Transverse colon (tissue), 4 donors: Measurements from ENCODE around the gene ZNF714. TPM values are rescaled to one million over a fixed set of nuclear protein-coding genes. Genes with fewer than 3 reads are reported as not detected.

Experiments
- DNase-seq: peaks from one replicate; pipeline ENCODE4 v3.0.0-alpha.2; 2019
- H3K27ac ChIP-seq, 4 donors: fragments of 200-600 bp; sonication (generic); 2 replicates each; pipeline ENCODE4 v1.5.1; 2016 to 2018; ENCODE audit warnings: inconsistent platforms in 4 of 4
- H3K27me3 ChIP-seq: fragments of 200-600 bp; sonication (generic); 2 replicates; pipeline ENCODE4 v1.5.1; 2017; ENCODE audit warnings: inconsistent platforms
- H3K36me3 ChIP-seq, 4 donors: fragments of 200-600 bp; sonication (generic); 2 replicates each; pipeline ENCODE4 v1.5.1; 2017 to 2019; ENCODE audit warnings: inconsistent platforms in 4 of 4
- H3K4me1 ChIP-seq, 4 donors: fragments of 200-600 bp; sonication (generic); 2 replicates each; pipeline ENCODE4 v1.5.1; 2017 to 2020; ENCODE audit warnings: inconsistent platforms in 4 of 4
- H3K4me3 ChIP-seq, 4 donors: fragments of 200-600 bp; sonication (generic); 1 replicate in 1 of 4; 2 replicates in 3 of 4; pipeline versions ENCODE4 v1.5.1 to v1.6.1; 2017 to 2019; ENCODE audit warnings: inconsistent platforms in 4 of 4
- H3K9me3 ChIP-seq, 2 donors: fragments of 200-600 bp; sonication (generic); 2 replicates each; pipeline ENCODE4 v1.5.1; 2017 to 2019; ENCODE audit warnings: inconsistent platforms in 2 of 2
- EP300 ChIP-seq: sonication (generic); formaldehyde crosslinking; IDR thresholded peaks from one replicate; pipeline ENCODE4 v1.6.1; 2017; ENCODE audit warnings: antibody characterized with exemption, low read depth
- POLR2A ChIP-seq: fragments of 450-650 bp; IDR thresholded peaks from one replicate; pipeline ENCODE4 v1.6.1; 2016; ENCODE audit warnings: antibody characterized with exemption, mild to moderate bottlenecking, moderate library complexity
- POLR2AphosphoS5 ChIP-seq, 3 donors: sonication (generic); formaldehyde crosslinking; IDR thresholded peaks; one replicate each; pipeline ENCODE4 v1.6.1; 2016; ENCODE audit warnings: antibody characterized with exemption in 3 of 3
- WGBS, 2 donors: methylation state at CpG; one replicate each; pipeline ENCODE4 v1.1.5; 2018; ENCODE audit warnings: low coverage in 1 of 2; 5-methylcytosine and 5-hydroxymethylcytosine counted together
- in situ Hi-C, 4 donors: fragments of 200-750 bp; cut with MboI; loops; one replicate each; pipeline versions ENCODE4 v1.15.0 to v1.15.1; 2017; ENCODE audit warnings: low sequenced_read_pairs in 3 of 4, low pct_ligation_motif_present in 1 of 4, low pct_unique_long_range_greater_than_20kb in 1 of 4
- intact Hi-C: fragments of 100-400 bp; cut with DNase I; formaldehyde crosslinking; loops from one replicate; pipeline ENCODE4 v1.15.1; 2023; ENCODE audit warnings: low total_unique reads
- total RNA-seq, 4 donors: library from RNA; depleted of rRNA; stranded (reverse); fragments of >200 nt; gene quantifications; one replicate each; pipeline ENCODE4 v1.1.0, GENCODE V29; 2016
- TF ChIP-seq, protein P1 (sequence below), 5 experiments: fragments of 200-600 bp in 3 of 5; fragments of 450-650 bp in 2 of 5; sonication (generic) in 3 of 5; IDR thresholded peaks; 1 replicate in 2 of 5; 2 replicates in 3 of 5; pipeline ENCODE4 v1.5.1; 2016 to 2017; ENCODE audit warnings: antibody characterized with exemption in 5 of 5, inconsistent platforms in 3 of 5, mild to moderate bottlenecking in 2 of 5, moderate library complexity in 1 of 5

ZNF714 gene
- total RNA-seq, 4 donors from 2014 or later: 4.1 to 19.5 (median 11.6) TPM

DNA sequence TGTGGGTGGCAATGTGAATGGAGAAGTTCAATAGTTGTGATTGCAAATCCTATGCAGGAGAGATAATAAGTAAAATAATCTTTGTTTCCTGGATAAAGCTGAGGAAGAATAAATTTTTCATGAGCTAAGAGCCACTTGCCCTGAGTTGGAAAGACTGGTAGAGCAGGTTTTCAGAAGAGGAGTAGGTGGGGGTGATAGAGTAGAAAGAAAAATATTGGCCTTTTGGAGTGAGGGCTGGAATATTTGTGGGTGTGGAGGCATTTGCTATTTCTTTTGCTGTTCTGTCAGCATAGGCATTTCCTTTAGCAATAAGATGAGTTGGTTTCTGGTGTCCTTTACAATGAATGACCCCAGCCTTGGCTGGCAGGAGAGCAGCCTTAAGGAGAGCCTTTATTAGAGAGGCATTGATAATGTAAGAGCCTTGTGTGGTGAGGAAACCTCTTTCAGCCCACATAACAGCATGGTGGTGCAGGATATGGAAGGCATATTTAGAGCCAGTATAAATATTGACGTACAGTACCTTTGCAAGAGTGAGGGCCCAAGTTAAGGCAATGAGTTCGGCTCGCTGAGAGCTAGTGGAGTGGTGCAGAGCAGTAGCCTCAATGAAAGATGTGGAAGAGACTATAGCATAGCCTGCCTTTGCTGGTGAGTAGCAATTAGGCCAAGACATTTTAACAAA lies 48.2 kb downstream of the ZNF714 start:
- H3K27ac ChIP-seq: no peak overlapping the region
- H3K36me3 ChIP-seq: no peaks in the 10 kb centered on the region
- WGBS, 2 donors: 57% methylated on average over 3 of the region's 3 CpGs; no CpG with 5 or more reads in 1 of the 2 donors
- TF ChIP-seq POLR2AphosphoS5 (IDR thresholded peaks at IDR 0.05) (no peak), POLR2A (no peak), EP300 (no peak)
- TF ChIP-seq, protein P1, sequence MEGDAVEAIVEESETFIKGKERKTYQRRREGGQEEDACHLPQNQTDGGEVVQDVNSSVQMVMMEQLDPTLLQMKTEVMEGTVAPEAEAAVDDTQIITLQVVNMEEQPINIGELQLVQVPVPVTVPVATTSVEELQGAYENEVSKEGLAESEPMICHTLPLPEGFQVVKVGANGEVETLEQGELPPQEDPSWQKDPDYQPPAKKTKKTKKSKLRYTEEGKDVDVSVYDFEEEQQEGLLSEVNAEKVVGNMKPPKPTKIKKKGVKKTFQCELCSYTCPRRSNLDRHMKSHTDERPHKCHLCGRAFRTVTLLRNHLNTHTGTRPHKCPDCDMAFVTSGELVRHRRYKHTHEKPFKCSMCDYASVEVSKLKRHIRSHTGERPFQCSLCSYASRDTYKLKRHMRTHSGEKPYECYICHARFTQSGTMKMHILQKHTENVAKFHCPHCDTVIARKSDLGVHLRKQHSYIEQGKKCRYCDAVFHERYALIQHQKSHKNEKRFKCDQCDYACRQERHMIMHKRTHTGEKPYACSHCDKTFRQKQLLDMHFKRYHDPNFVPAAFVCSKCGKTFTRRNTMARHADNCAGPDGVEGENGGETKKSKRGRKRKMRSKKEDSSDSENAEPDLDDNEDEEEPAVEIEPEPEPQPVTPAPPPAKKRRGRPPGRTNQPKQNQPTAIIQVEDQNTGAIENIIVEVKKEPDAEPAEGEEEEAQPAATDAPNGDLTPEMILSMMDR (IDR thresholded peaks at IDR 0.05): no peak
- in situ Hi-C loops: no loop called here
- no peaks in the 10 kb centered on the region for H3K27me3 ChIP-seq
- DNase-seq: no peak
- H3K9me3 ChIP-seq: no peaks in the 10 kb centered on the region
- H3K4me1 ChIP-seq: no peaks in the 10 kb centered on the region
- intact Hi-C loops: no loop called here
- H3K4me3 ChIP-seq: no peak overlapping the region

DNA sequence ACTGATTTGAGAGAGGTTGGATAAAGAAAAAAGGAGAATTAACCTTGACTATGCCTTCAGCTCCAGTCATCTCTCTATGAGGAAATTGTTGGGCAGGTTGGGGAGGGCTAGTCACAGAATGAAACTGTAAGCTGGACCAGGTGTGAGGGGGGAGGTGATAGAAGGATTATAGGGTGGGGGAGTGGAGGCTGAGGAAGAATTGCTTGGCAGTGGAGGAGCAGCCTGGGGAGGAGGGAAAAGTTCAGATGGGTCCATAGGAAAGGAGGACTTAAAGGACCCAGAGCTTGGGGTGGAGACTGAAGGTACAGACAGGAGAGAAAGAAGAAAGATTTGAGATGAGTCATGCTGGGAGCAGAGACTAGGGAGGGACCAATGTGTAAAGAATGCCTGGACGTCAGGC lies 51.6 kb downstream of the ZNF714 start:
- WGBS, 2 donors: 14 to 58% methylated on average over 1 of the region's 1 CpG
- in situ Hi-C loops (no loop called here), intact Hi-C loops (no loop called here)
- H3K27me3 ChIP-seq: no peaks in the 10 kb centered on the region
- no peak overlapping the region for H3K4me3 ChIP-seq
- no peak for DNase-seq
- H3K9me3 ChIP-seq: no peaks in the 10 kb centered on the region
- no peaks in the 10 kb centered on the region for H3K4me1 ChIP-seq
- no peak overlapping the region for H3K27ac ChIP-seq
- H3K36me3 ChIP-seq: no peaks in the 10 kb centered on the region
- TF ChIP-seq POLR2AphosphoS5 (IDR thresholded peaks at IDR 0.05) (no peak), POLR2A (no peak), EP300 (no peak)
- TF ChIP-seq, protein P1 (IDR thresholded peaks at IDR 0.05): no peak

DNA sequence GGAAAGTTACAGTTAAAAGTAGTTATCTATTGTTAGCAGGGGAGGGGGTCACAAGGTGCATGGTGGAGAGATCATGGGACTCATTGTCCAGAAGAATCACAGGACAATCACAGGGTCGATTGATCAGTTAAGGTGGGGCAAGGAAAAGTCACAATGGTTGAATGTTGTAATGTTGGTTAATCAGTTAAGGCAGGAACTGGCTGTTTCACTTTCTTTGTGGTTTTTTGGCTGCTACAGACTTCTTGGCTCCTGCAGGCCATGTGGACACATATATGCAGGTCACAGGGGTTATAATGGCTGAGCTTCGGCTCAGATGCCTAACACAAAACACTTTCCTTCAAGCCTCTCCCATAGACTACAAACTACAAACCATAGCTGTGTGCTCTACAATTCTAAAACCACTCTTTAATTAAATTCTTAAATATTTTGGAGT lies 52.9 kb downstream of the ZNF714 start:
- WGBS, 2 donors: 63 to 73% methylated on average over 2 of the region's 2 CpGs
- no peak for DNase-seq
- intact Hi-C loops: no loop called here
- in situ Hi-C loops: no loop called here
- no peak for TF ChIP-seq EP300
- TF ChIP-seq POLR2AphosphoS5 (IDR thresholded peaks at IDR 0.05): no peak
- TF ChIP-seq, protein P1 (IDR thresholded peaks at IDR 0.05): no peak
- TF ChIP-seq POLR2A: no peak
- Histone ChIP-seq H3K27ac (no peak overlapping the region), H3K4me1 (no peaks in the 10 kb centered on the region), H3K27me3 (no peaks in the 10 kb centered on the region), H3K36me3 (no peaks in the 10 kb centered on the region), H3K9me3 (no peaks in the 10 kb centered on the region), H3K4me3 (no peak overlapping the region)

DNA sequence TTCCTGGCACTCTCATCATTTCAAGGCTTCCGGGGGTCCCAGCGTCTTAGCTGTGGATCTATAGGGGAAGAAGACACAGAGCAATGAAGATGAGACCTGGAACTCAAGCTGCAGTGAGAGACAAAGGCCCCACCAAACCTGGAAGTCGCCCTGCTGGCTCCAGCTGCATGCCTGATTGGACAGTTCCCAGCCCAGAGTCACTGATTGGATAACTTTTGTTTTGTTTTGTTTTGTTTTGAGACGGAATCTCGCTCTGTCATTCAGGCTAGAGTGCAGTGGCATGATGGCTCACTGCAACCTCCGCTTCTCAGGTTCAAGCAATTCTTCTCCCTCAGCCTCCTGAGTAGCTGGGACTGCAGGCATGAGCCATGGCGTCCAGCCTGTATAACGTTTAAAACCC lies 53.4 kb downstream of the ZNF714 start:
- H3K4me1 ChIP-seq: no peaks in the 10 kb centered on the region
- intact Hi-C loops (no loop called here), in situ Hi-C loops (no loop called here)
- TF ChIP-seq, protein P1 (IDR thresholded peaks at IDR 0.05): no peak
- TF ChIP-seq EP300 (no peak), POLR2AphosphoS5 (IDR thresholded peaks at IDR 0.05) (no peak), POLR2A (no peak)
- H3K4me3 ChIP-seq: no peak overlapping the region
- H3K36me3 ChIP-seq: no peaks in the 10 kb centered on the region
- no peak for DNase-seq
- no peak overlapping the region for H3K27ac ChIP-seq
- H3K27me3 ChIP-seq: no peaks in the 10 kb centered on the region
- H3K9me3 ChIP-seq: no peaks in the 10 kb centered on the region
- 83 to 86% methylated on average over 3 to 8 of the region's 8 CpGs for WGBS, 2 donors
